ENCODE measurements around the gene GDPD4.

- no peak for TF ChIP-seq CTCF (IDR thresholded peaks at IDR 0.05; ENCODE audit: insufficient read depth, low read length, poor library complexity, severe bottlenecking)
- no peak for TF ChIP-seq EZH2phosphoT487 (conservative IDR thresholded peaks at IDR 0.05; ENCODE audit: low read length)
These were observed 131.4 kb downstream of the GDPD4 start for GRCh38 chr11:77170107-77170506.

All from SU-DHL-6 (cell line).